ENCODE results near the gene ACSS2. TPM values are rescaled to one million over a fixed set of nuclear protein-coding genes. Genes with fewer than 3 reads are reported as not detected.

Gene ACSS2
- total and polyA plus RNA-seq, 10 donors = 8.9 to 43.6 (median 30.2) TPM

DNA sequence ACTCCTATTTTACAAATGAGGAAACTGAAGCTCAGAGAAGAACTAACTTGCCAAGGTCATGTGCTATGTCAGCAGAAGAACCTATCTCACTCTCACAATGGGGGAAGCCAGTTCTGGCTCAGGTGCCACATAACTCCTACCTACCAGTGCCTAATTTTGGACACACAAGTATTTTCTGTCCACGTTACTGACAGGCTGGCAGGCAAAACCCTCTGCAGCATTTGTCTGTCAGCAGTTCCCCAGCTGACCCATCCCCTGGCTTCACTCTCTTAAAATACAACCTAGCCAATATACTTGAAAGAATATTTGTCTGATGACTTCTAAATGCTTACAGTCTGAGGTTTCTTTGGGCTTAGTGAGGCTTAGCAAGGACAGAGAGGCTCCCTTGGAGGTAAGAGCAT lies 63.7 kb downstream of the ACSS2 start:
- no peak for DNase-seq
- Histone ChIP-seq H3K36me3 (peaks cover 0 to 92% (median 30%) of the 10 kb centered on the region in 6 donors), H3K4me1 (peaks cover 0 to 24% (median 7%) of the 10 kb centered on the region in 6 donors), H3K27ac (no peak overlapping the region), H3K9me3 (no peaks in the 10 kb centered on the region), H3K27me3 (replicated peaks in 1 of 7) (no peaks in the 10 kb centered on the region), H3K4me3 (no peak overlapping the region)
- TF ChIP-seq, protein P1, sequence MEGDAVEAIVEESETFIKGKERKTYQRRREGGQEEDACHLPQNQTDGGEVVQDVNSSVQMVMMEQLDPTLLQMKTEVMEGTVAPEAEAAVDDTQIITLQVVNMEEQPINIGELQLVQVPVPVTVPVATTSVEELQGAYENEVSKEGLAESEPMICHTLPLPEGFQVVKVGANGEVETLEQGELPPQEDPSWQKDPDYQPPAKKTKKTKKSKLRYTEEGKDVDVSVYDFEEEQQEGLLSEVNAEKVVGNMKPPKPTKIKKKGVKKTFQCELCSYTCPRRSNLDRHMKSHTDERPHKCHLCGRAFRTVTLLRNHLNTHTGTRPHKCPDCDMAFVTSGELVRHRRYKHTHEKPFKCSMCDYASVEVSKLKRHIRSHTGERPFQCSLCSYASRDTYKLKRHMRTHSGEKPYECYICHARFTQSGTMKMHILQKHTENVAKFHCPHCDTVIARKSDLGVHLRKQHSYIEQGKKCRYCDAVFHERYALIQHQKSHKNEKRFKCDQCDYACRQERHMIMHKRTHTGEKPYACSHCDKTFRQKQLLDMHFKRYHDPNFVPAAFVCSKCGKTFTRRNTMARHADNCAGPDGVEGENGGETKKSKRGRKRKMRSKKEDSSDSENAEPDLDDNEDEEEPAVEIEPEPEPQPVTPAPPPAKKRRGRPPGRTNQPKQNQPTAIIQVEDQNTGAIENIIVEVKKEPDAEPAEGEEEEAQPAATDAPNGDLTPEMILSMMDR (IDR thresholded peaks at IDR 0.05 in 8 of 11, conservative IDR thresholded peaks at IDR 0.05 in 3 of 11) = no peak
- TF ChIP-seq POLR2A (IDR thresholded peaks at IDR 0.05) (no peak), POLR2AphosphoS5 (IDR thresholded peaks at IDR 0.05) (no peak)
- 64 to 85% (median 75%) methylated on average over 1 of the region's 1 CpG for WGBS, 5 donors
- intact Hi-C loops (cut with DNase I; ENCODE audit: low total_unique reads) = no loop called here

DNA sequence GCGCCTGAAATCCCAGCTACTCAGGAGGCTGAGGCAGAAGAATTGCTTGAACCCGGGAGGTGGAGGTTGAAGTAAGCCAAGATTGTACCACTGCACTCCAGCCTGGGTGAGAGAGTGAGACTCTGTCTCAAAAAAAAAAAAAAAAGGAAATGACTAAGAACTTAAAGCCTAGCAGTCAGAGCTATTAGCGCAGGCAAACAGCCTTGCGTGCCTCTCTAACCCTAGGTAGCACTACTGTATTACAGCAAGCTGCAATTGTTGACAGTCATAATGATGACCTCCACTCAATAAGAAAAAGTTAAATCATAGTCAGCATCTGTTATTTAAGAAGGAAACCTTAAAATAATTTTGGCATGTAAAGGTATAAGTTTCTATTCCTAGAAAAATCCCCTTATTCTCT lies 64.8 kb downstream of the ACSS2 start:
- Histone ChIP-seq H3K4me3 (no peak overlapping the region), H3K27me3 (replicated peaks in 1 of 7) (no peaks in the 10 kb centered on the region), H3K27ac (no peak overlapping the region), H3K9me3 (no peaks in the 10 kb centered on the region), H3K4me1 (peaks cover 0 to 24% (median 7%) of the 10 kb centered on the region in 6 donors), H3K36me3 (peaks cover 0 to 92% (median 33%) of the 10 kb centered on the region in 6 donors)
- intact Hi-C loops (cut with DNase I; ENCODE audit: low total_unique reads) = no loop called here
- no peak for DNase-seq
- WGBS, 5 donors = 68 to 85% (median 71%) methylated on average over 4 of the region's 4 CpGs
- TF ChIP-seq POLR2AphosphoS5 (IDR thresholded peaks at IDR 0.05) (no peak), POLR2A (IDR thresholded peaks at IDR 0.05) (no peak)
- TF ChIP-seq, protein P1 (IDR thresholded peaks at IDR 0.05 in 8 of 11, conservative IDR thresholded peaks at IDR 0.05 in 3 of 11) = no peak

DNA sequence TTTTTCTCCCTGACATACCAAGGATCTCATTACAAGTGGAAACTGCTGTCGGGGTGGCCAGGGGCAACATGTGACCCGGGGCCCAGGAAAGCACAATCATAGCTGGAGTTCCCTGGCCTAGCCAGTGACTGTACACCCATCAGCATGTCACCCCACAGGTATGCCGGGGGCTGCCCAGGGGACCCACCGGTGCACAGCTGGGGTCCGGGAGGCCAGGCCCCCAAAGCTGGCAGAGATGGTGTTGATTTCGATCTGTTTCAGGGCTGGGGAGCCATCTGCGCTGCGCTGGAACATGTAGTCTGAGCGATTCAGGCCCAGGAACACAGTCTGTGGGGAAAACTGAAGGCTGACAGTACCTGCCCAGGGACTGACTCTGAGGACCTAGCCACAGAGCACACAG lies 65.9 kb downstream of the ACSS2 start:
- peaks cover 0 to 24% (median 7%) of the 10 kb centered on the region in 6 donors for H3K4me1 ChIP-seq
- H3K9me3 ChIP-seq = no peaks in the 10 kb centered on the region
- peaks cover 0 to 87% (median 30%) of the 10 kb centered on the region in 6 donors for H3K36me3 ChIP-seq
- no peak overlapping the region for H3K27ac ChIP-seq
- no peak overlapping the region for H3K4me3 ChIP-seq
- no peak for TF ChIP-seq POLR2AphosphoS5 (IDR thresholded peaks at IDR 0.05)
- TF ChIP-seq, protein P1 (IDR thresholded peaks at IDR 0.05 in 8 of 11, conservative IDR thresholded peaks at IDR 0.05 in 3 of 11) = no peak
- no peak for TF ChIP-seq POLR2A (IDR thresholded peaks at IDR 0.05)
- no peak for DNase-seq
- intact Hi-C loops (cut with DNase I; ENCODE audit: low total_unique reads) = no loop called here
- 80 to 97% (median 95%) methylated on average over 3 to 9 of the region's 9 CpGs for WGBS, 5 donors
- H3K27me3 ChIP-seq (replicated peaks in 1 of 7) = no peaks in the 10 kb centered on the region

DNA sequence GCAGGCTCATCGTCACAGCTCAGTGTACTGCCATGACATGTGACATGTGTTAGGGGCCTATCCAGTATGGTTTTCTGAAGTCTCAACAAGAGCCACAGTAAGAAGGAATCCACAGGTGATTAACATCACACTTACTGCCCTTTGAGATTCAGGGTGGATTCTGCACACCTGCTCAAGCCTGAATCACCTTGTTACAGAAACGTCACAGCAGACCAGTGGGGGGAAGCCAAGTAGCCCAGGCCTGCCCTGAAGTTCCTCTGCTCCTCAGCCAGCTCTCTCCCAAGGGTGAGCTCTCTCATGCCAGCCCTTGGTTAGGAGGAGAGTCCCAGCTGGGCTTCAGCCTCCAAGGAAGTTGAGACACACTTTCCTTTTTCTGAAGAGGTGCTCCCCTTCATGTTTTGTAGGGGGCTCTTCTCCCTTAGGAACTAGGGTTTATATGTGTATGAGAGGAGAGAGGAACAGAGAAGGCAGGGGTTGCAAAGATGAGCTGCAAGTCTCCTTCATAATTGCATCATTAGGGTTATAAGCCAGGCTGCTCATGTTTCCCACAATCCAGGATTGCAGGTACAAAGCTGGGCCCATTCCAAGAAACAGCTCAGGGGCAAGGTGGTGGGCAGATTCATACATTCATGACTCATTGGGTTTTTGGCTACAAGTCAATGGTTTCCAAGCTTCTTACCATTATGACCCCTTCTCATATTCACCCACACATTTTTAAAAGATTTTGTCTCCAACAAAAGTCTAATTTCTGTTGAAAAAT lies 67.6 kb downstream of the ACSS2 start:
- H3K36me3 ChIP-seq = peaks cover 0 to 82% (median 33%) of the 10 kb centered on the region in 6 donors
- TF ChIP-seq POLR2AphosphoS5 (IDR thresholded peaks at IDR 0.05) = no peak
- TF ChIP-seq, protein P1 (IDR thresholded peaks at IDR 0.05 in 8 of 11, conservative IDR thresholded peaks at IDR 0.05 in 3 of 11) = no peak
- no peak for TF ChIP-seq POLR2A (IDR thresholded peaks at IDR 0.05)
- H3K27ac ChIP-seq = no peak overlapping the region
- H3K4me3 ChIP-seq = no peak overlapping the region
- peaks cover 0 to 8% (median 0%) of the 10 kb centered on the region in 6 donors for H3K4me1 ChIP-seq
- H3K9me3 ChIP-seq = no peaks in the 10 kb centered on the region
- no peak for DNase-seq
- WGBS, 5 donors = 82 to 98% (median 93%) methylated on average over 2 of the region's 2 CpGs
- H3K27me3 ChIP-seq (replicated peaks in 1 of 7) = no peaks in the 10 kb centered on the region
- intact Hi-C loops (cut with DNase I; ENCODE audit: low total_unique reads) = no loop called here

Measured in spleen (tissue), 11 donors.